Liver (tissue), 9 donors: ENCODE measurements around the gene CEP295NL. TPM values are rescaled to one million over a fixed set of nuclear protein-coding genes. Genes with fewer than 3 reads are reported as not detected.

ENCODE experiments used
- DNase-seq: peaks from one replicate; pipeline ENCODE4 v3.0.0-alpha.2; 2017; ENCODE audit warnings: low spot score
- H3K27ac ChIP-seq, 2 donors: one replicate each; pipeline ENCODE4 v1.7.0; 2013; ENCODE audit warnings: inconsistent platforms in 2 of 2, low read length in 2 of 2, control low read depth in 1 of 2, low read depth in 1 of 2, mild to moderate bottlenecking in 1 of 2
- H3K27me3 ChIP-seq, 4 donors: one replicate each; pipeline versions ENCODE4 v1.6.1 to v1.7.0; 2013; ENCODE audit warnings: low read length in 3 of 4, inconsistent platforms in 1 of 4, mild to moderate bottlenecking in 1 of 4, moderate library complexity in 1 of 4; ENCODE audit not compliant: control insufficient read depth in 4 of 4, insufficient read depth in 4 of 4
- H3K36me3 ChIP-seq, 4 donors: one replicate each; pipeline versions ENCODE4 v1.6.1 to v1.7.0; 2013; ENCODE audit warnings: low read length in 3 of 4, mild to moderate bottlenecking in 3 of 4, low read depth in 1 of 4, moderate library complexity in 1 of 4; ENCODE audit not compliant: control insufficient read depth in 4 of 4, insufficient read depth in 3 of 4
- H3K4me1 ChIP-seq, 4 donors: one replicate each; pipeline versions ENCODE4 v1.6.1 to v1.7.0; 2013; ENCODE audit warnings: low read length in 3 of 4, mild to moderate bottlenecking in 3 of 4, moderate library complexity in 1 of 4; ENCODE audit not compliant: control insufficient read depth in 4 of 4, insufficient read depth in 4 of 4
- H3K4me3 ChIP-seq, 3 donors: one replicate each; pipeline versions ENCODE4 v1.6.1 to v1.7.0; 2013; ENCODE audit warnings: low read length in 3 of 3, control low read depth in 1 of 3, low read depth in 1 of 3, mild to moderate bottlenecking in 1 of 3
- H3K9ac ChIP-seq, 2 donors: one replicate each; pipeline ENCODE4 v1.7.0; 2013; ENCODE audit warnings: low read length in 2 of 2, mild to moderate bottlenecking in 2 of 2, moderate library complexity in 2 of 2, control low read depth in 1 of 2, low read depth in 1 of 2
- H3K9me3 ChIP-seq, 4 donors: one replicate each; pipeline versions ENCODE4 v1.6.1 to v1.7.0; 2013; ENCODE audit warnings: low read length in 3 of 4; ENCODE audit not compliant: control insufficient read depth in 4 of 4
- ATF3 ChIP-seq: IDR thresholded peaks from 2 replicates; pipeline ENCODE4 v1.6.1; 2016; ENCODE audit warnings: antibody characterized with exemption
- CTCF ChIP-seq: fragments of 150-350 bp; IDR thresholded peaks from 2 replicates; pipeline ENCODE4 v1.5.1; 2017; ENCODE audit warnings: improper control_type of control experiment, low read depth, low read length; ENCODE audit not compliant: missing input control
- EGR1 ChIP-seq, 2 donors: IDR thresholded peaks; 2 replicates each; pipeline ENCODE4 v1.6.1; 2016 to 2018; ENCODE audit warnings: antibody characterized with exemption in 2 of 2, low read depth in 2 of 2
- FOXA1 ChIP-seq: IDR thresholded peaks from 2 replicates; pipeline ENCODE4 v1.6.1; 2016; ENCODE audit warnings: antibody characterized with exemption
- FOXA2 ChIP-seq: IDR thresholded peaks from 2 replicates; pipeline ENCODE4 v1.6.1; 2016; ENCODE audit warnings: antibody characterized with exemption
- GABPA ChIP-seq, 2 donors: IDR thresholded peaks in 1 of 2; conservative IDR thresholded peaks in 1 of 2; 2 replicates each; pipeline ENCODE4 v1.6.1; 2016; ENCODE audit warnings: antibody characterized with exemption in 2 of 2, mild to moderate bottlenecking in 1 of 2, moderate library complexity in 1 of 2
- HNF4A ChIP-seq, 2 donors: conservative IDR thresholded peaks; 2 replicates each; pipeline ENCODE4 v1.6.1; 2016; ENCODE audit warnings: antibody characterized with exemption in 2 of 2, mild to moderate bottlenecking in 2 of 2
- HNF4G ChIP-seq: IDR thresholded peaks from 2 replicates; pipeline ENCODE4 v1.6.1; 2016; ENCODE audit warnings: antibody characterized with exemption
- JUND ChIP-seq, 2 donors: IDR thresholded peaks; 2 replicates each; pipeline ENCODE4 v1.6.1; 2016; ENCODE audit warnings: antibody characterized with exemption in 2 of 2
- MAX ChIP-seq: IDR thresholded peaks from 2 replicates; pipeline ENCODE4 v1.6.1; 2016; ENCODE audit warnings: antibody characterized with exemption
- NR2F2 ChIP-seq: IDR thresholded peaks from 2 replicates; pipeline ENCODE4 v1.6.1; 2016; ENCODE audit warnings: antibody characterized with exemption
- REST ChIP-seq: IDR thresholded peaks from 2 replicates; pipeline ENCODE4 v1.6.1; 2016; ENCODE audit warnings: antibody characterized with exemption, mild to moderate bottlenecking
- RXRA ChIP-seq, 2 donors: IDR thresholded peaks; 2 replicates each; pipeline ENCODE4 v1.6.1; 2017 to 2018; ENCODE audit warnings: antibody characterized with exemption in 2 of 2, mild to moderate bottlenecking in 1 of 2
- SP1 ChIP-seq: IDR thresholded peaks from 2 replicates; pipeline ENCODE4 v1.6.1; 2018; ENCODE audit warnings: antibody characterized with exemption, mild to moderate bottlenecking
- TAF1 ChIP-seq: conservative IDR thresholded peaks from 2 replicates; pipeline ENCODE4 v1.6.1; 2016; ENCODE audit warnings: antibody characterized with exemption, mild to moderate bottlenecking
- YY1 ChIP-seq: IDR thresholded peaks from 2 replicates; pipeline ENCODE4 v1.6.1; 2016; ENCODE audit warnings: antibody characterized with exemption, mild to moderate bottlenecking
- ZBTB33 ChIP-seq: IDR thresholded peaks from 2 replicates; pipeline ENCODE4 v1.6.1; 2016; ENCODE audit warnings: antibody characterized with exemption
- WGBS: extraction: QIAGEN DNeasy Blood & Tissue Kit; methylation state at CpG from one replicate; pipeline ENCODE4 v1.1.7; 2013; 5-methylcytosine and 5-hydroxymethylcytosine counted together
- polyA plus RNA-seq, 2 donors: library from polyadenylated mRNA; stranded (reverse) in 1 of 2; unstranded in 1 of 2; fragments of 200-250 nt in 1 of 2; fragments of >200 nt in 1 of 2; fragmentation: Nextera tagmentation in 1 of 2; extraction: Ambion mirVana in 1 of 2; gene quantifications; one replicate each; pipeline versions ENCODE4 v1.2.1 to v1.2.3, GENCODE V29; 2013 to 2015
- total RNA-seq, 2 donors: library from RNA; depleted of rRNA; stranded (reverse); fragments of >200 nt; gene quantifications; one replicate each; pipeline ENCODE4 v1.2.3, GENCODE V29; 2014
- donor health status: healthy.
- donor health status: healthy.
- donor health status: healthy.
- donor health status: healthy.
- donor health status: healthy.

The CEP295NL gene
- total and polyA plus RNA-seq, 4 donors = 0.28 to 1.0 TPM; not detected in 2

- Histone ChIP-seq H3K4me1 (peaks cover 5 to 15% (median 12%) of the 10 kb centered on the region in 4 donors), H3K27me3 (no peaks in the 10 kb centered on the region), H3K4me3 (peak overlapping the region in 1 of 3 donors; percentile 3), H3K27ac (peak overlapping the region; percentile 70 to 85), H3K36me3 (peaks cover 0 to 2% (median 0%) of the 10 kb centered on the region in 4 donors), H3K9ac (no peak overlapping the region), H3K9me3 (no peaks in the 10 kb centered on the region)
- no peak for DNase-seq
- 73% methylated on average over 17 of the region's 17 CpGs for WGBS
- TF ChIP-seq ZBTB33 (no peak), NR2F2 (peak; percentile 20), RXRA (IDR thresholded peaks at IDR 0.05) (peak in 1 of 2 donors; percentile 15), HNF4G (no peak)
Observed at GRCh38 chr17:78915872-78916632, 13.1 kb upstream of the CEP295NL start.

- H3K36me3 ChIP-seq = no peaks in the 10 kb centered on the region
- no peaks in the 10 kb centered on the region for H3K9me3 ChIP-seq
- H3K27me3 ChIP-seq = no peaks in the 10 kb centered on the region
- H3K4me3 ChIP-seq = no peak overlapping the region
- no peak overlapping the region for H3K27ac ChIP-seq
- no peak for DNase-seq
- WGBS = 88% methylated on average over 15 of the region's 15 CpGs
- H3K9ac ChIP-seq = no peak overlapping the region
- H3K4me1 ChIP-seq = peaks cover 0 to 4% (median 0%) of the 10 kb centered on the region in 4 donors
- TF ChIP-seq FOXA2 (no peak), GABPA (IDR thresholded peaks at IDR 0.05 in 1 of 2, conservative IDR thresholded peaks at IDR 0.05 in 1 of 2) (no peak), FOXA1 (no peak), MAX (no peak), RXRA (IDR thresholded peaks at IDR 0.05) (no peak), SP1 (no peak), HNF4A (conservative IDR thresholded peaks at IDR 0.05) (no peak), ATF3 (no peak), JUND (IDR thresholded peaks at IDR 0.05) (no peak)
Observed at GRCh38 chr17:78913115-78913514, 10.1 kb upstream of the CEP295NL start.

GRCh38 chr17:78912082-78912481 lies 9.1 kb upstream of the CEP295NL start:
- no peak for DNase-seq
- no peaks in the 10 kb centered on the region for H3K9me3 ChIP-seq
- H3K4me1 ChIP-seq = peaks cover 0 to 4% (median 0%) of the 10 kb centered on the region in 4 donors
- H3K9ac ChIP-seq = no peak overlapping the region
- H3K27ac ChIP-seq = no peak overlapping the region
- H3K27me3 ChIP-seq = no peaks in the 10 kb centered on the region
- WGBS = 79% methylated on average over 8 of the region's 8 CpGs
- no peak overlapping the region for H3K4me3 ChIP-seq
- no peaks in the 10 kb centered on the region for H3K36me3 ChIP-seq
- no peak for TF ChIP-seq TAF1
- no peak for TF ChIP-seq NR2F2
- TF ChIP-seq EGR1 (IDR thresholded peaks at IDR 0.05; ENCODE audit: low read depth in 2 of 2) = no peak
- TF ChIP-seq REST = no peak
- TF ChIP-seq JUND (IDR thresholded peaks at IDR 0.05) = no peak
- TF ChIP-seq MAX = no peak
- no peak for TF ChIP-seq RXRA (IDR thresholded peaks at IDR 0.05)
- TF ChIP-seq FOXA2 = no peak
- TF ChIP-seq CTCF = no peak
- TF ChIP-seq ZBTB33 = no peak
- TF ChIP-seq YY1 = no peak
